Measurements from ENCODE around the gene CD22. TPM values are rescaled to one million over a fixed set of nuclear protein-coding genes. Genes with fewer than 3 reads are reported as not detected.

Gene CD22
- total and polyA plus RNA-seq, 2 of the 4 experiments (the other 2 are of a cell fraction) = 0.18 to 0.22 TPM

- no peaks in the 10 kb centered on the region for H3K9me1 ChIP-seq (ENCODE audit: insufficient read depth, low read length)
- in situ Hi-C loops (cut with MboI; ENCODE audit: low sequenced_read_pairs) = no loop called here
Observed at GRCh38 chr19:35360880-35361420, 32.0 kb downstream of the CD22 start.

More at GRCh38 chr19:35360880-35361420, 32.0 kb downstream of the CD22 start:
- no peak overlapping the region for H3K4me2 ChIP-seq (ENCODE audit: low read depth, low read length)
- no peak overlapping the region for H2BK20ac ChIP-seq (ENCODE audit: low read depth, low read length)
- no peak overlapping the region for H3K9ac ChIP-seq (ENCODE audit: low read depth, low read length)
- 30% methylated on average over 2 of the region's 5 CpGs; no CpG with 5 or more reads in 1 of the 2 experiments for WGBS, 2 experiments (ENCODE audit: extremely low coverage in 2 of 2, insufficient read length in 1 of 2)
- no peak overlapping the region for H2BK15ac ChIP-seq (ENCODE audit: low read depth, low read length)
- H2AK9ac ChIP-seq (replicated peaks; ENCODE audit: low read depth, low read length, poor library complexity) = no peak overlapping the region
- no peak overlapping the region for H2BK5ac ChIP-seq (ENCODE audit: low read depth, low read length, poor library complexity, severe bottlenecking)
- H4K91ac ChIP-seq (ENCODE audit: insufficient read depth, low read depth, low read length) = no peak overlapping the region
- POLR2A ChIA-PET (ENCODE audit: unreplicated experiment) = no interaction called here
- H3K4ac ChIP-seq (ENCODE audit: low read depth, low read length) = no peak overlapping the region
- TF ChIP-seq MAZ (IDR thresholded peaks at IDR 0.05; ENCODE audit: borderline replicate concordance, low read depth, low read length) (no peak), POLR2A (IDR thresholded peaks at IDR 0.05; ENCODE audit: low read depth, low read length) (no peak), MXI1 (IDR thresholded peaks at IDR 0.05; ENCODE audit: borderline replicate concordance, low read depth, low read length) (no peak), RCOR1 (IDR thresholded peaks at IDR 0.05; ENCODE audit: insufficient replicate concordance, low read length) (no peak), ELK1 (IDR thresholded peaks at IDR 0.05; ENCODE audit: borderline replicate concordance, low read depth, low read length) (no peak), CEBPB (IDR thresholded peaks at IDR 0.05; ENCODE audit: low read depth, low read length) (no peak), BHLHE40 (IDR thresholded peaks at IDR 0.05; ENCODE audit: low read depth, low read length) (no peak), FOS (IDR thresholded peaks at IDR 0.05; ENCODE audit: low read depth, low read length) (no peak), MAFK (IDR thresholded peaks at IDR 0.05; ENCODE audit: low read depth, low read length) (no peak), RAD21 (IDR thresholded peaks at IDR 0.05; ENCODE audit: low read length) (no peak), NFE2L2 (IDR thresholded peaks at IDR 0.05; ENCODE audit: low read depth, low read length) (no peak)
- no peaks in the 10 kb centered on the region for H3K9me3 ChIP-seq (ENCODE audit: control insufficient read depth, insufficient read depth, low read length)
- no peak overlapping the region for H3K56ac ChIP-seq (ENCODE audit: extremely low read depth, insufficient read depth, low read length)
- no peaks in the 10 kb centered on the region for H3K4me1 ChIP-seq (ENCODE audit: control insufficient read depth, insufficient read depth, low read length)
- no peak overlapping the region for H3K14ac ChIP-seq (replicated peaks; ENCODE audit: low read depth, low read length)
- H2BK120ac ChIP-seq (ENCODE audit: low read depth, low read length) = no peak overlapping the region
- no peak overlapping the region for H3K23ac ChIP-seq (ENCODE audit: low read depth, low read length)
- no TSS peak for BruUV-seq (replicated peaks)
- H4K5ac ChIP-seq (ENCODE audit: low read depth, low read length) = no peak overlapping the region
- H2AK5ac ChIP-seq (ENCODE audit: low read depth, low read length) = no peak overlapping the region
- no peak overlapping the region for H4K8ac ChIP-seq (ENCODE audit: low read depth in 2 of 2, low read length in 2 of 2)
- H2AFZ ChIP-seq (replicated peaks; ENCODE audit: low read length, poor library complexity) = no peak overlapping the region
- CTCF ChIA-PET = no interaction called here
- H3K27ac ChIP-seq (ENCODE audit: insufficient read depth, low read length) = no peak overlapping the region
- no peaks in the 10 kb centered on the region for H3K36me3 ChIP-seq (ENCODE audit: control insufficient read depth, insufficient read depth, low read length)
- no peaks in the 10 kb centered on the region for H3K79me1 ChIP-seq (ENCODE audit: low read depth in 1 of 2, low read length in 2 of 2)
- H4K20me1 ChIP-seq (ENCODE audit: insufficient read depth, low read length) = no peaks in the 10 kb centered on the region
- no peak for DNase-seq
- ATAC-seq (ENCODE audit: low read depth) = no peak
- no peak overlapping the region for H3K4me3 ChIP-seq (ENCODE audit: insufficient read depth, low read depth, low read length)
- intact Hi-C loops (cut with micrococcal nuclease) = no loop called here
- H3K27me3 ChIP-seq (ENCODE audit: control insufficient read depth, insufficient read depth, low read length) = peaks cover 8% of the 10 kb centered on the region
- dilution Hi-C loops (cut with HindIII; ENCODE audit: low sequenced_read_pairs, unreplicated experiment) = no loop called here
- H3K18ac ChIP-seq (ENCODE audit: low read depth, low read length) = no peak overlapping the region

Data from IMR-90 (cell line).